ENCODE data around the gene ISOC2. TPM values are rescaled to one million over a fixed set of nuclear protein-coding genes. Genes with fewer than 3 reads are reported as not detected.

Gene ISOC2
- total and polyA plus RNA-seq, 9 of the 15 experiments (the other 6 are each of a cell fraction or from before 2014, with no cell fraction given): 1.2 to 229 (median 58.3) TPM

- TF ChIP-seq ZFP91 (CRISPR knock-in tag; IDR thresholded peaks at IDR 0.05): peak; percentile 76; the same call in 1 of the 2 replicates
- peak; percentile 93 for TF ChIP-seq GABPB1 (CRISPR knock-in tag; IDR thresholded peaks at IDR 0.05)
- TF ChIP-seq MLX (CRISPR knock-in tag; conservative IDR thresholded peaks at IDR 0.05): peak in 1 of 2 experiments; percentile 97; a peak in 2 of 4 replicates
- TF ChIP-seq ZNF561 (CRISPR knock-in tag; conservative IDR thresholded peaks at IDR 0.05): no peak
- TF ChIP-seq COPS2 (conservative IDR thresholded peaks at IDR 0.05): no peak
- TF ChIP-seq KLF16 (IDR thresholded peaks at IDR 0.05): peak; percentile 5; the same call in 1 of the 2 replicates
- no peak for TF ChIP-seq ZC3H4 (CRISPR knock-in tag; IDR thresholded peaks at IDR 0.05; ENCODE audit: borderline replicate concordance)
- no peak for TF ChIP-seq ZSCAN32 (CRISPR knock-in tag; IDR thresholded peaks at IDR 0.05)
- TF ChIP-seq PPARD (CRISPR knock-in tag; IDR thresholded peaks at IDR 0.05): no peak
- no peak for TF ChIP-seq PYGO2 (tag; IDR thresholded peaks at IDR 0.05)
- no peak for TF ChIP-seq EWSR1 (IDR thresholded peaks at IDR 0.05; ENCODE audit: borderline replicate concordance, low read depth, partially characterized antibody)
- no peak for TF ChIP-seq SUPT5H (IDR thresholded peaks at IDR 0.05)
- TF ChIP-seq CC2D1A (IDR thresholded peaks at IDR 0.05): peak; percentile 73
- TF ChIP-seq ZBTB40 (IDR thresholded peaks at IDR 0.05): 0 out of 2 replicates have a peak, but pooled peaks have one; percentile 46
- peak; percentile 90 for TF ChIP-seq ZBTB40 (CRISPR knock-in tag; IDR thresholded peaks at IDR 0.05)
These were observed 42.2 kb upstream of the ISOC2 start (continued) for GRCh38 chr19:55503502-55504251.
